ENCODE results near the gene ABCA1.

DNA sequence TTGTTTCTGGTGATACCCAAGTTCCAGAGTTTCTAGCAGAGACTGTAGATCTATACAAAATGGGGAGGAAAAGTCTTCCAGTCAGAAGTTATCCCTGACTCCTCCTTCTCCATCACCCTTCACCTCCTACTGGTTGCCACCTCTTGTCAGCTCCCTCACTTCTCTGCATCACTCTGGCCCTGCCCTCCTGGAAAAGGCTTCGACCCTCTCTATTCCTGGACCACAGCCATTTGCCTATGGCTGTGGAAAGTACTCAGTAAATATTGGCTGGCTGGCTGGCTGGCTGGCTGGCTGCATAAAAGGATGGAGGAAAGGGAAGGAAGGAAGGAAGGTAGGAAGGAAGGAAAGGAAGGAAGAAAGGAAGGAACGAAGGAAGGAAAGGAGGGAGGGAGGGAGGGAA is 32.7 kb upstream of the ABCA1 start:
- TF ChIP-seq, protein P1, sequence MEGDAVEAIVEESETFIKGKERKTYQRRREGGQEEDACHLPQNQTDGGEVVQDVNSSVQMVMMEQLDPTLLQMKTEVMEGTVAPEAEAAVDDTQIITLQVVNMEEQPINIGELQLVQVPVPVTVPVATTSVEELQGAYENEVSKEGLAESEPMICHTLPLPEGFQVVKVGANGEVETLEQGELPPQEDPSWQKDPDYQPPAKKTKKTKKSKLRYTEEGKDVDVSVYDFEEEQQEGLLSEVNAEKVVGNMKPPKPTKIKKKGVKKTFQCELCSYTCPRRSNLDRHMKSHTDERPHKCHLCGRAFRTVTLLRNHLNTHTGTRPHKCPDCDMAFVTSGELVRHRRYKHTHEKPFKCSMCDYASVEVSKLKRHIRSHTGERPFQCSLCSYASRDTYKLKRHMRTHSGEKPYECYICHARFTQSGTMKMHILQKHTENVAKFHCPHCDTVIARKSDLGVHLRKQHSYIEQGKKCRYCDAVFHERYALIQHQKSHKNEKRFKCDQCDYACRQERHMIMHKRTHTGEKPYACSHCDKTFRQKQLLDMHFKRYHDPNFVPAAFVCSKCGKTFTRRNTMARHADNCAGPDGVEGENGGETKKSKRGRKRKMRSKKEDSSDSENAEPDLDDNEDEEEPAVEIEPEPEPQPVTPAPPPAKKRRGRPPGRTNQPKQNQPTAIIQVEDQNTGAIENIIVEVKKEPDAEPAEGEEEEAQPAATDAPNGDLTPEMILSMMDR (conservative IDR thresholded peaks at IDR 0.05; ENCODE audit: low read depth, low read length): no peak
- no peak for TF ChIP-seq EZH2 (IDR thresholded peaks at IDR 0.05; ENCODE audit: borderline replicate concordance, low read depth, low read length, poor library complexity, severe bottlenecking)
